ENCODE results near the gene TPH2. TPM values are rescaled to one million over a fixed set of nuclear protein-coding genes. Genes with fewer than 3 reads are reported as not detected.

The TPH2 gene
- polyA plus RNA-seq, 2 of the 4 experiments (the other 2 are of a cell fraction): not detected

DNA sequence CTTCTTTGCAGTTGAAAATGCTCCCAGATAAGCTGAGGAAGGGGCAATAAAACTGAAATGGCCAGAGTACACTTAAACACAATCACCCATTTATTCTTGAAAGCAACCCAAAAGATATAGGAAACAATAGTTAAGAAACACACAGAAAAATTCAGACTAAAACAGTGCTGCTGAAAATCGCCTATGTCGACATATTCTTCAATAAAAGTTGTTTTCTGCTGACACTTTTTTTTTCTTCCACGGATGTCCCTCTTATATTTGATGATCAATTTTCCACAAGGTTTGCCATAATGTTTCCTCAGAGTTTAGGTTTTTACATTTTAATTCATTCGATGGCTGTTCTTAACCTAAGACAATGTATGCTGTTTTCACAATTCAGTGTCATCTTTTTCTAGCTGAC is 74.2 kb downstream of the TPH2 start:
- ChIA-PET CTCF (no interaction called here), POLR2A (no interaction called here)
- TF ChIP-seq ESRRA (IDR thresholded peaks at IDR 0.05; ENCODE audit: borderline replicate concordance, low read length): no peak
- peak; percentile 74 for TF ChIP-seq MAFK (IDR thresholded peaks at IDR 0.05; ENCODE audit: partially characterized antibody)
- TF ChIP-seq CEBPB (IDR thresholded peaks at IDR 0.05): no peak
- Histone ChIP-seq H3K4me1 (no peaks in the 10 kb centered on the region), H3K4me3 (no peak overlapping the region), H3K27ac (no peak overlapping the region), H3K9me3 (no peaks in the 10 kb centered on the region), H3K4me2 (no peak overlapping the region)
- DNase-seq (ENCODE audit: low read depth in 1 of 2, low spot score in 1 of 2) (no peak), ATAC-seq (no peak), FAIRE-seq (no peak)
- 7% methylated on average over 4 of the region's 4 CpGs for WGBS (ENCODE audit: missing lambda C conversion rate)

DNA sequence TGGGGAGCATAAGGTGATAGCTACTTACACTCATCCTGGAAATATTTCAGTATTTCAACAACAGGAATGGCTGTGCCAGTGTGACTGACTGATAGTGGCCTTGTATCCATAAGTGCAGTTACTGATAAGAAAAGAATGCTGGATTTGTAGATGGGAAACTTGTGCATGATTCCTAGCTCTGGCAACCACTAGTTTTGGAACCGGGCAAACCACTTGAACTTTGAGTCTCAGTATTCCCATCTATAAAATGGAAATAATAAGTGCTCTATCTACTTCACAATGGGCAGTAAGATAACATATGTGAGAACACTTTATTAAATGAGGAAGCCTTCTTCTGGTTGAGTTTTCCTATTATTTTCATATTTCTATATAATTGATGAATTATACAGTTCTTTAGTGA is 77.2 kb downstream of the TPH2 start:
- 68% methylated on average over 1 of the region's 1 CpG for WGBS (ENCODE audit: missing lambda C conversion rate)
- H3K9me3 ChIP-seq: no peaks in the 10 kb centered on the region
- no peak for FAIRE-seq
- DNase-seq (ENCODE audit: low read depth in 1 of 2, low spot score in 1 of 2): no peak
- no peaks in the 10 kb centered on the region for H3K4me1 ChIP-seq
- H3K4me3 ChIP-seq: no peak overlapping the region
- H3K4me2 ChIP-seq: no peak overlapping the region
- ChIA-PET CTCF (interaction anchor here (0.7 to 1.5 kb wide), 3 partner anchors 23 to 44 kb away, joined by 3 to 6 read pairs (median 3); no protein-coding TSS in a partner anchor), POLR2A (no interaction called here)
- no peak overlapping the region for H3K27ac ChIP-seq
- TF ChIP-seq FOXS1 (CRISPR knock-in tag; IDR thresholded peaks at IDR 0.05) (no peak), RAD21 (conservative IDR thresholded peaks at IDR 0.05 in 1 of 2, IDR thresholded peaks at IDR 0.05 in 1 of 2) (no peak), CHD2 (IDR thresholded peaks at IDR 0.05; ENCODE audit: low read length, partially characterized antibody) (no peak), HOXB5 (CRISPR knock-in tag; IDR thresholded peaks at IDR 0.05) (no peak), RCOR1 (IDR thresholded peaks at IDR 0.05; ENCODE audit: low read depth, low read length) (no peak), POLR2AphosphoS2 (conservative IDR thresholded peaks at IDR 0.05; ENCODE audit: low read length) (no peak), NFE2L2 (conservative IDR thresholded peaks at IDR 0.05; ENCODE audit: low read length) (no peak), EHMT2 (IDR thresholded peaks at IDR 0.05; ENCODE audit: low read depth) (no peak), KDM5A (IDR thresholded peaks at IDR 0.05) (no peak), NR3C1 (IDR thresholded peaks at IDR 0.05) (no peak), RFX5 (IDR thresholded peaks at IDR 0.05) (no peak), HOXA7 (CRISPR knock-in tag; IDR thresholded peaks at IDR 0.05) (no peak), MAZ (IDR thresholded peaks at IDR 0.05; ENCODE audit: borderline replicate concordance, low read depth, low read length) (no peak), RNF2 (IDR thresholded peaks at IDR 0.05; ENCODE audit: borderline replicate concordance, low read depth) (no peak), HOXB13 (CRISPR knock-in tag; IDR thresholded peaks at IDR 0.05; ENCODE audit: low read depth) (no peak), TP53 (CRISPR knock-in tag; IDR thresholded peaks at IDR 0.05) (no peak)
- TF ChIP-seq, protein P1, sequence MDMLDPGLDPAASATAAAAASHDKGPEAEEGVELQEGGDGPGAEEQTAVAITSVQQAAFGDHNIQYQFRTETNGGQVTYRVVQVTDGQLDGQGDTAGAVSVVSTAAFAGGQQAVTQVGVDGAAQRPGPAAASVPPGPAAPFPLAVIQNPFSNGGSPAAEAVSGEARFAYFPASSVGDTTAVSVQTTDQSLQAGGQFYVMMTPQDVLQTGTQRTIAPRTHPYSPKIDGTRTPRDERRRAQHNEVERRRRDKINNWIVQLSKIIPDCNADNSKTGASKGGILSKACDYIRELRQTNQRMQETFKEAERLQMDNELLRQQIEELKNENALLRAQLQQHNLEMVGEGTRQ (IDR thresholded peaks at IDR 0.05): no peak
- TF ChIP-seq, protein P2, sequence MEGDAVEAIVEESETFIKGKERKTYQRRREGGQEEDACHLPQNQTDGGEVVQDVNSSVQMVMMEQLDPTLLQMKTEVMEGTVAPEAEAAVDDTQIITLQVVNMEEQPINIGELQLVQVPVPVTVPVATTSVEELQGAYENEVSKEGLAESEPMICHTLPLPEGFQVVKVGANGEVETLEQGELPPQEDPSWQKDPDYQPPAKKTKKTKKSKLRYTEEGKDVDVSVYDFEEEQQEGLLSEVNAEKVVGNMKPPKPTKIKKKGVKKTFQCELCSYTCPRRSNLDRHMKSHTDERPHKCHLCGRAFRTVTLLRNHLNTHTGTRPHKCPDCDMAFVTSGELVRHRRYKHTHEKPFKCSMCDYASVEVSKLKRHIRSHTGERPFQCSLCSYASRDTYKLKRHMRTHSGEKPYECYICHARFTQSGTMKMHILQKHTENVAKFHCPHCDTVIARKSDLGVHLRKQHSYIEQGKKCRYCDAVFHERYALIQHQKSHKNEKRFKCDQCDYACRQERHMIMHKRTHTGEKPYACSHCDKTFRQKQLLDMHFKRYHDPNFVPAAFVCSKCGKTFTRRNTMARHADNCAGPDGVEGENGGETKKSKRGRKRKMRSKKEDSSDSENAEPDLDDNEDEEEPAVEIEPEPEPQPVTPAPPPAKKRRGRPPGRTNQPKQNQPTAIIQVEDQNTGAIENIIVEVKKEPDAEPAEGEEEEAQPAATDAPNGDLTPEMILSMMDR (IDR thresholded peaks at IDR 0.05): no peak
- no peak for ATAC-seq

DNA sequence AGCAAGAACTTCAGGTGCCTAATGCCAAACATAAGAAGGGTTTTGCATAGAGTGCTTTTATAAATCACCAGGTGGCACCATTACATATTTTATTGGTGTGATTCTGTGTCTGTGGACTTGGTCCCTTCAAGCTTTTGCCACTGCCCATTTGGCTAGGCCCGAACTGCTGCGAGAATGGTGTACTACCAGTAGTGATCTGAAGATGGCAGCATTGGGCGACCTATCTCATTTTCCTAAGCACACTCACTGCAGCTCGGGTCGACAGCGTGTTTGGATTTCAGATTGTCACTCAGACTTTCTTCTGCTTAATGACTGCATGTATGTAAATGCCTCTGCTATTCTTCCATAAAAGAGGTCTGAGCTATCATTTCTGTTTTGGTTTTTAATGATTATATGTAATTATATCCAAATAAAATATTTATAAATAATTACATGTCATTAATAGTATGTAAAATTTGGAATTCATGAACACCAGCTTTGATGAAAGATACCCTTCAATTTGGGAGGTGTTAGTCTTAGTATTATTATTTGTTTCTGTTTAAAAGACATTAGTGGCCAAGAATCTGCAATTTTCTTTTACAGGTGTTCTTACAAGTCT is 78.5 kb downstream of the TPH2 start:
- CTCF ChIA-PET: interaction anchor here (0.6 to 2.0 kb wide), 12 partner anchors 8 to 255 kb away, joined by 3 to 12 read pairs (median 3); no protein-coding TSS in a partner anchor
- H3K4me2 ChIP-seq: peak overlapping the region; percentile 40; the same call in 2 of the 3 replicates
- WGBS (ENCODE audit: missing lambda C conversion rate): 2% methylated on average over 6 of the region's 6 CpGs

More for the DNA sequence above, 78.5 kb downstream of the TPH2 start:
- ATAC-seq (peak; percentile 94 to 98), DNase-seq (ENCODE audit: low read depth in 1 of 2, low spot score in 1 of 2) (peak; percentile 51 to 79), FAIRE-seq (peak; percentile 86)
- POLR2A ChIA-PET: no interaction called here
- Histone ChIP-seq H3K27ac (no peak overlapping the region), H3K9me3 (no peaks in the 10 kb centered on the region), H3K4me3 (no peak overlapping the region), H3K4me1 (no peaks in the 10 kb centered on the region)
- no peak for TF ChIP-seq MYC (IDR thresholded peaks at IDR 0.05; ENCODE audit: borderline replicate concordance, low read length)
- TF ChIP-seq, protein P2 (IDR thresholded peaks at IDR 0.05): peak; percentile 65
- TF ChIP-seq ZC3H11A (IDR thresholded peaks at IDR 0.05): no peak
- peak; percentile 43 for TF ChIP-seq SMC3 (IDR thresholded peaks at IDR 0.05)
- TF ChIP-seq RAD21 (conservative IDR thresholded peaks at IDR 0.05 in 1 of 2, IDR thresholded peaks at IDR 0.05 in 1 of 2): peak; percentile 71 to 83
- TF ChIP-seq NR3C1 (IDR thresholded peaks at IDR 0.05): no peak
